Aorta (tissue), 5 donors: ENCODE results near the gene KRTAP5-11. TPM values are rescaled to one million over a fixed set of nuclear protein-coding genes. Genes with fewer than 3 reads are reported as not detected.
"Not testable (repeated sequence)": the region's sequence is repeated elsewhere in the genome, so short reads cannot be mapped to it uniquely, and the experiment has no call there.

Experiments
- ATAC-seq: fragments of 200-7000 bp; cut with Tn5 transposase; one replicate; pipeline ENCODE4 v1.9.1; 2022; ENCODE audit warnings: moderate library complexity; ENCODE audit not compliant: low FRiP score
- DNase-seq, 2 donors: peaks; one replicate each; pipeline ENCODE4 v3.0.0-alpha.2; 2020
- H3K27ac ChIP-seq, 2 donors: one replicate each; pipeline ENCODE4 v1.5.1; 2013; ENCODE audit warnings: low read length in 2 of 2, mild to moderate bottlenecking in 2 of 2, moderate library complexity in 2 of 2, control low read depth in 1 of 2, inconsistent platforms in 1 of 2, low read depth in 1 of 2
- H3K27me3 ChIP-seq, 2 donors: one replicate each; pipeline ENCODE4 v1.6.1; 2013; ENCODE audit warnings: control low read depth in 1 of 2, low read length in 1 of 2, mild to moderate bottlenecking in 1 of 2, moderate library complexity in 1 of 2; ENCODE audit not compliant: insufficient read depth in 2 of 2, control insufficient read depth in 1 of 2
- H3K36me3 ChIP-seq, 2 donors: one replicate each; pipeline ENCODE4 v1.6.1; 2013; ENCODE audit warnings: control low read depth in 1 of 2, low read length in 1 of 2, mild to moderate bottlenecking in 1 of 2; ENCODE audit not compliant: insufficient read depth in 2 of 2, control insufficient read depth in 1 of 2
- H3K4me1 ChIP-seq, 2 donors: one replicate each; pipeline ENCODE4 v1.6.1; 2013; ENCODE audit warnings: low read length in 2 of 2, control low read depth in 1 of 2, mild to moderate bottlenecking in 1 of 2, moderate library complexity in 1 of 2; ENCODE audit not compliant: insufficient read depth in 2 of 2, control insufficient read depth in 1 of 2
- H3K4me3 ChIP-seq, 2 donors: one replicate each; pipeline ENCODE4 v1.5.1; 2013; ENCODE audit warnings: low read length in 2 of 2, control low read depth in 1 of 2, mild to moderate bottlenecking in 1 of 2
- H3K9me3 ChIP-seq: one replicate; pipeline ENCODE4 v1.6.1; 2013; ENCODE audit warnings: mild to moderate bottlenecking, low read length; ENCODE audit not compliant: control insufficient read depth
- WGBS, 2 donors: extraction: QIAGEN DNeasy Blood & Tissue Kit; methylation state at CpG; one replicate each; pipeline ENCODE4 v1.1.7; 2013; 5-methylcytosine and 5-hydroxymethylcytosine counted together
- intact Hi-C, 2 donors: fragments of 100-400 bp; cut with DNase I; formaldehyde crosslinking; loops; one replicate each; pipeline versions ENCODE4 v1.14.2 to v1.15.0; 2022
- polyA plus RNA-seq, 2 donors: library from polyadenylated mRNA; stranded (reverse); fragments of 200-250 nt; gene quantifications; one replicate each; pipeline ENCODE4 v1.2.3, GENCODE V29; 2013
- total RNA-seq, 2 donors: library from RNA; stranded (reverse); fragmentation: NEBNext Ultra II Directional; extraction: Animal tissue kit (Norgen Biotek cat#: 25700); gene quantifications; one replicate each; pipeline ENCODE4 v1.2.1, GENCODE V29; 2021
- donor health status: healthy with polysubstance abuse.
- donor health status: Bipolar disorder and iron deficiency.
- donor health status: DM: no; HTN: no; CAD: no.
- donor health status: DM: no; HTN: no; CAD: no.
- donor health status: DM: yes; HTN: yes; CAD: no.

KRTAP5-11 gene
- total and polyA plus RNA-seq, 4 donors: not detected

DNA sequence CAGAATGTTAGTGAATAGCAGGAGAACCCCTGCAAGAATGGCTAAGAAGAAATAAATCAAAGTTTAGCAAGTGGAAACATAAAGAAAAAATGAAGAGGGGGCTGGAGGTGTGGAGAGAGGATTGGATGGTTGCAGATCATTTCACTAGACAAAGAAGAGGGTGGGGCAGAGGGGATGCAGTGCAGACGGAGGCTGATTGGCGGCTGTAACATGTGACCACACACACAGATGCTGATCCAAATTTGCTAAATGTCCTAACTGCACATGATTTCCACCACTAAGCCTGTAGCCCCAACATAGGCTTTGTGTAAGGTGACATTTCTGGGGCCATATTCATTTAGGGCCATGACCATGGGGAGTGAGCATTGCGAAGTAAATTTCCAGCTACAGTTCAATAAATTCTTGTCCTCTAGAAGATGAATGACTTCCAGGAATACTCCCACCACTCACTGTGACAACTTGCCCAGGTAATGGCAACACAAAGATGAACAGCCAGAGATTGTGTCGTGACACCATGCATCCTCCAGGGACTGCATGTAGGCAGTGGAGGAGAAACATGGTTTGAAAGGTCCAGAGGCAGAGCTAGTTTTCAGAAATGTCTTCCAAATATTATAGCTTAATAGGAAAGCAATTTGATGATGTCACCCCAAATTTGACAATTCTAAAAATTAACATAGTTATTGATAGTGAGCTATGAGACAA lies 6.8 kb downstream of the KRTAP5-11 start:
- no peak overlapping the region for H3K4me3 ChIP-seq
- no peaks in the 10 kb centered on the region for H3K27me3 ChIP-seq
- H3K4me1 ChIP-seq: no peaks in the 10 kb centered on the region
- no peak for ATAC-seq
- no peaks in the 10 kb centered on the region for H3K9me3 ChIP-seq
- H3K27ac ChIP-seq: no peak overlapping the region
- DNase-seq: no peak
- no peaks in the 10 kb centered on the region for H3K36me3 ChIP-seq
- intact Hi-C loops: no loop called here
- WGBS, 2 donors: 77 to 78% methylated on average over 4 of the region's 4 CpGs

DNA sequence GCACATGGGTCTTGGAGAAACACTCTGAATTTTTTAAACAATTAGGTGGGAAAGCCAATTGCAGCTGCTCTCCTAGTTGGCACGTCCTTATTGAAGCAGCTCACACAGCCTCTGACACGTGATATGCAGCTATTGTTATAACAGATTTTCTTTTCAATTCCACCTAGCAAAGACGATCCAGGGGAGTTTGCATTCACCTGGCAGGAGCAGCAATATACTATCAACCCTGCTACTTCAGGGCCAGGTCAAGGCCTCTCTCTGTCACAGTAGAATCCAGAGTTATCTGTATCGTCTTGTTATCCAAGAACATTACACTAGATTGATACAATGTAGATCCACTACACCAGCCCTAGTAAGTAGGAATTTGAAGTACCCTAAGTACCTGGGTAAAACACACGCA lies 8.3 kb downstream of the KRTAP5-11 start:
- no peaks in the 10 kb centered on the region for H3K27me3 ChIP-seq
- no peaks in the 10 kb centered on the region for H3K36me3 ChIP-seq
- no peak overlapping the region for H3K27ac ChIP-seq
- no peaks in the 10 kb centered on the region for H3K9me3 ChIP-seq
- no peak overlapping the region for H3K4me3 ChIP-seq
- DNase-seq: no peak
- ATAC-seq: no peak
- 76% methylated on average over 5 of the region's 5 CpGs for WGBS, 2 donors
- intact Hi-C loops: no loop called here
- no peaks in the 10 kb centered on the region for H3K4me1 ChIP-seq

DNA sequence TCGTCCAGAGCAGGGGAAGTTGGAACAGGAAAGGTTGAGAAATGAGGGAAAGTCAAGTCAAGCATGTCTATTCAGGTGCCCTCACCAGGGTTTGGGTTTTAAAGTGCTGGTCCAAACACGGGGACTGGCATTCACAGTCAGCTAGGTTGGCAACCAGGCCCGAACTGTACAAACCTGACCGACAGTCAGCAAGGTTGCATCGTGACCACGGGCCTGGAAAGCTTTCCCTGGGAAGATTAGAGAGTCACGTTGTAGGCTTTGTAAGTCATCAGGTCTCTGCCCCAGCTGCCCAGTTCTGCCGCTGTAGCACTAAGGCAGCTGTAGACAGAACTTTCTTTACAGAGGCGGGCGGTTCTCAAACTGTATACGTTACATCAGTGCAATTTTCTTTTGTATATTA lies 9.9 kb downstream of the KRTAP5-11 start:
- Histone ChIP-seq H3K36me3 (no peaks in the 10 kb centered on the region), H3K9me3 (no peaks in the 10 kb centered on the region), H3K4me3 (no peak overlapping the region), H3K4me1 (no peaks in the 10 kb centered on the region), H3K27ac (no peak overlapping the region), H3K27me3 (no peaks in the 10 kb centered on the region)
- ATAC-seq: no peak
- 84 to 86% methylated on average over 11 of the region's 11 CpGs for WGBS, 2 donors
- no peak for DNase-seq
- intact Hi-C loops: no loop called here

DNA sequence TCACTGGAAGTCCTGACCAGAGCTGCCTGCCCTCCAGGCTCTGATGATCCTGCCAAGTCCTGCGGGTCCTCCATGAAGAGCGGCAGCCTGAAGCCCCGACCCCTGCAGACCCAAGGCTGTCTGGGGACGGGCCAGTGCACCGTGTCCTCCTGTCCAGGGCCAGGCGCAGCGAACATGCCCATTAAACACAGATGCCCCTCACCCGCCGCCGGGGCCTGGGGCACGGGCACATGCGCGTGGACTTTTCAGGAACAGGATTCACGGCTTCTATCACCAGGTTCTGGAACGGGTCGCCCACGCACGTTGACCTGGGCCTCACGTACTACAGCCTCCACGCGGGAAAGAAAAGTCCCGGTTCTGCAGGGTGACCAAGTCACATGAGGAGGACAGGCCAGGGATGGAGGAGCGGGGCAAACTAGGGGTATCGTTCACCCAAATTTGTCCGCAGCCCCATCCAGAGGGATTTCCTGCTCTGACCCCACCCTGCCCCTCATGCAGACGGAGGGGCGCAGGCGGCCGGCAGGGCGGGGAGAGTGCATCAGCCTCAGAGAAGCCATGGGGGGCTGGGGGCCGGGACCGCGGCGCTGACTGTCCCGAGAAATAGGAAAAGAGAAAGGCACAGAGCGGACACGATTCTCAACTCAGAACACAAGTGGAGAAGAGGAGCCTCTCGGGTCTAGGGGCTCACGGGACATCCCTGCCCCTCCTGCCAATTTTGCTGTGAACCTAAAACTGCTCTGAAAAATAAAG lies 11.4 kb downstream of the KRTAP5-11 start:
- intact Hi-C loops, H3K9me3 ChIP-seq, DNase-seq, ATAC-seq, H3K4me1 ChIP-seq, H3K36me3 ChIP-seq, H3K27me3 ChIP-seq, H3K27ac ChIP-seq, H3K4me3 ChIP-seq: not testable (repeated sequence)
- 72 to 79% methylated on average over 35 to 37 of the region's 39 CpGs for WGBS, 2 donors

DNA sequence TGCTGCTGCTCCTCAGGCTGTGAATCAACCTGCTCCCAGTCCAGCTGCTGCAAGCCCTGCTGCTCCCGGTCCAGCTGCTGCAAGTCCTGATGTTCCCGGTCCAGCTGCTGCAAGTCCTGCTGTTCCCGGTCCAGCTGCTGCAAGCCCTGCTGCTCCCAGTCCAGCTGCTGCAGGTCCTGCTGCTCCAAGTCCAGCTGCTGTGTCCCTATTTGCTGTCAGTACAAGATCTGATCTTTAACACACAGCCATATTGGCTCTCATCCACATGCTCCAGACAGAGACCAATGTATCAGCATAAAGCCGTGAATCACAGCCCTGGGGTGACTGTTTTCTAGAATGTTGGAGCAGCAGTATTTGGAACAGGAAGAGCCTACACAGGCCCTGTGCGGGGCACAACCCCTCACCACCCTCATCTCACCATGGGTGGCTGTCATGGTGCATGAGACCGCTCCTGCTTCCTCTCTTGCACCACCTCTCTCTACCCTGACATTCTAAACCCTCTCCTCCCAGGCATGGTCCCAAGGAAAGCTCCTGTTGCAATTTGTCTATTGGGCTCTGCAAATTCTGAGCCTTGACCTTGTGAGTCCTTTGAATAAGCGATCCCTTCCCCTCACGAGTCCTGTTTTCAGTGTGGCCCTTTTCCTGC lies 13.8 kb downstream of the KRTAP5-11 start:
- intact Hi-C loops: no loop called here
- Histone ChIP-seq H3K4me3 (no peak overlapping the region), H3K36me3 (no peaks in the 10 kb centered on the region), H3K27ac (no peak overlapping the region), H3K4me1 (no peaks in the 10 kb centered on the region), H3K9me3 (no peaks in the 10 kb centered on the region), H3K27me3 (no peaks in the 10 kb centered on the region)
- ATAC-seq (no peak), DNase-seq (no peak)
- 54 to 59% methylated on average over 8 of the region's 8 CpGs for WGBS, 2 donors

DNA sequence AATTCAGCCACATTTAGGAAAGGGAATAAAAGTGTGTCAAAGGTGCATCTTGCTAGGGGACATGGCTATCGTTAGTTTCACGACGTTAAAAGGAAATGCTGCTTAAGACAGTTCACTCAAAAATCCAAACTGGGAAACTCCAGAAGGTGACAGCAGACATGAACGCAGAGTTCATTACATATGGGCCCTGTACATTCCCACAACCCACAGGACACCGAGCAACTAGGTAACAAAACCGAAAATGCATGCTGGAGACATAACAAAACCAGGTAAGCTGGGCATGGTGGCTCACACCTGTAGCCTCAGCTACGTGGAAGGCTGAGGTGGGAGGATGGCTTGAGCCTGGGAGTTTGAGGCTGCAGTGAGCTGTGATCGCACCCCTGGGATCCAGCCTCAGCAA lies 15.0 kb downstream of the KRTAP5-11 start:
- H3K4me1 ChIP-seq, H3K4me3 ChIP-seq, H3K27ac ChIP-seq, intact Hi-C loops, ATAC-seq, DNase-seq, H3K36me3 ChIP-seq, H3K27me3 ChIP-seq, H3K9me3 ChIP-seq: not testable (repeated sequence)
- WGBS, 2 donors: 78 to 80% methylated on average over 8 of the region's 8 CpGs

GRCh38 chr11:71566626-71567599 lies 15.8 kb downstream of the KRTAP5-11 start:
- H3K4me1 ChIP-seq, H3K36me3 ChIP-seq, DNase-seq, H3K9me3 ChIP-seq, intact Hi-C loops, H3K4me3 ChIP-seq, ATAC-seq, H3K27ac ChIP-seq, H3K27me3 ChIP-seq: not testable (repeated sequence)
- 64% methylated on average over 17 to 21 of the region's 21 CpGs for WGBS, 2 donors

DNA sequence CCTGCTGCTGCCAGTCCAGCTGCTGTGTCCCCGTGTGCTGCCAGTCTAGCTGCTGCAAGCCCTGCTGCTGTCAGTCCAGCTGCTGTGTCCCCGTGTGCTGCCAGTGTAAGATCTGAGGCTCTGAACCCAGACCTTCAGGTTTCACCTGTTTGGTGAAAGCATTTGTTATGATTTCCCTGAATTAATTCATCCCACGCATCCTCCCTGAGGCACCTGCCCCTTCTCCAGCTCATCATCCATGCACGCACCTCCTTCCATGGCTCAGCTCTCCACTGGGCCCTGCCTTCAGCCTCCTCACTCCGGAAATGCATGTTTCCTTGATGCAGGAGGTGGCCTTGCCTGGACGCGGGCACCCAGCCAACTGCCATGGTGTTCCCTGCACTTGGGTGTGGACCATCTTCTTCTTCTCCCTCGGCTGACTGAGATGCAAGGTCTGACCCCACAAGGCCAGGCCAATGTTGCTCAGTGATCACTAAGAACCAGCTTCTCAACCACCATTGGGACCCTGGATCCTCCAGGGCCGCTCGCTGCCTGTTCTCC lies 16.5 kb downstream of the KRTAP5-11 start:
- ATAC-seq (no peak), DNase-seq (no peak)
- H3K4me1 ChIP-seq: no peaks in the 10 kb centered on the region
- H3K27ac ChIP-seq: no peak overlapping the region
- intact Hi-C loops: no loop called here
- 76 to 78% methylated on average over 10 of the region's 10 CpGs for WGBS, 2 donors
- no peaks in the 10 kb centered on the region for H3K36me3 ChIP-seq
- no peaks in the 10 kb centered on the region for H3K9me3 ChIP-seq
- H3K27me3 ChIP-seq: peaks cover 0 to 1% of the 10 kb centered on the region in 2 donors
- no peak overlapping the region for H3K4me3 ChIP-seq
